Ascending aorta (tissue), 2 donors: Measurements from ENCODE around the gene CHRNA9. TPM values are rescaled to one million over a fixed set of nuclear protein-coding genes. Genes with fewer than 3 reads are reported as not detected.

Source experiments
- DNase-seq, 2 donors: peaks; one replicate each; pipeline ENCODE4 v3.0.0-alpha.2; 2019; ENCODE audit warnings: low spot score in 2 of 2
- H3K27ac ChIP-seq, 2 donors: fragments of 200-600 bp; sonication (generic); one replicate each; pipeline ENCODE4 v1.5.1; 2016 to 2017; ENCODE audit warnings: mild to moderate bottlenecking in 1 of 2
- H3K27me3 ChIP-seq: fragments of 200-600 bp; sonication (generic); one replicate; pipeline ENCODE4 v1.5.1; 2017
- H3K36me3 ChIP-seq, 2 donors: fragments of 200-600 bp; sonication (generic); one replicate each; pipeline ENCODE4 v1.5.1; 2016
- H3K4me1 ChIP-seq, 2 donors: fragments of 200-600 bp; sonication (generic); one replicate each; pipeline ENCODE4 v1.5.1; 2016 to 2017; ENCODE audit warnings: mild to moderate bottlenecking in 1 of 2
- H3K4me3 ChIP-seq, 2 donors: fragments of 200-600 bp; sonication (generic); one replicate each; pipeline ENCODE4 v1.5.1; 2016 to 2017; ENCODE audit warnings: mild to moderate bottlenecking in 1 of 2
- H3K9me3 ChIP-seq, 2 donors: fragments of 200-600 bp; sonication (generic); one replicate each; pipeline ENCODE4 v1.5.1; 2016
- CTCF ChIP-seq, 3 experiments: fragments of 200-600 bp in 2 of 3; fragments of 450-650 bp in 1 of 3; sonication (generic) in 2 of 3; IDR thresholded peaks; one replicate each; pipeline ENCODE4 v1.5.1; 2016 to 2019; ENCODE audit warnings: antibody characterized with exemption in 3 of 3, mild to moderate bottlenecking in 1 of 3, moderate library complexity in 1 of 3
- intact Hi-C: fragments of 100-400 bp; cut with DNase I; formaldehyde crosslinking; loops from one replicate; pipeline ENCODE4 v1.15.1; 2023
- total RNA-seq: library from RNA; depleted of rRNA; stranded (reverse); fragments of >200 nt; gene quantifications from one replicate; pipeline ENCODE4 v1.1.0, GENCODE V29; 2016

Gene CHRNA9
- total RNA-seq, 1 donor from 2014 or later = not detected

- no peaks in the 10 kb centered on the region for H3K4me1 ChIP-seq
- H3K27me3 ChIP-seq = no peaks in the 10 kb centered on the region
- H3K36me3 ChIP-seq = no peaks in the 10 kb centered on the region
- intact Hi-C loops = no loop called here
- H3K4me3 ChIP-seq = no peak overlapping the region
- H3K27ac ChIP-seq = no peak overlapping the region
- no peak for TF ChIP-seq CTCF (IDR thresholded peaks at IDR 0.05)
- no peak for DNase-seq
- no peaks in the 10 kb centered on the region for H3K9me3 ChIP-seq
Observed at GRCh38 chr4:40328383-40328782, 6.8 kb upstream of the CHRNA9 start.

DNA sequence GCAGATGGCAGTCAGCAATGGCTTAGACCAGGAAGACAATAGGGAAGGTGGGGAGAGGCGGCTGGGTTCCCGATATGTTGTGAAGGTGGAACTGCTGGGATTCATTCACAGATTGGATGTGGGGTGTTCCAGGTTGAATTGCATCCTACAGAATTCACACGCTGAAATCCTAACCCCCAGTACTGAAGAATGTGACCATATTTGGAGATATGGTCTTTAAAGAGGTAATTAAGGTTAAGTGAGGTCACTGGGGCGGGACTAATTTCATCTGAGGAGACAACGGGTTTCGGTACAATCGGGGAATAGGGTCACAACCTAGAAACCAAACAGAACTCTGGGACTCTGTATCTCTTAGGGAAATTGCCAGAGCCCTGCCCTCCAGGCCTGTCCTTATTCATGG is 5.3 kb upstream of the CHRNA9 start:
- no peak for TF ChIP-seq CTCF (IDR thresholded peaks at IDR 0.05)
- intact Hi-C loops = no loop called here
- Histone ChIP-seq H3K27me3 (no peaks in the 10 kb centered on the region), H3K36me3 (no peaks in the 10 kb centered on the region), H3K9me3 (no peaks in the 10 kb centered on the region), H3K4me3 (no peak overlapping the region), H3K4me1 (no peaks in the 10 kb centered on the region), H3K27ac (no peak overlapping the region)
- DNase-seq = no peak

DNA sequence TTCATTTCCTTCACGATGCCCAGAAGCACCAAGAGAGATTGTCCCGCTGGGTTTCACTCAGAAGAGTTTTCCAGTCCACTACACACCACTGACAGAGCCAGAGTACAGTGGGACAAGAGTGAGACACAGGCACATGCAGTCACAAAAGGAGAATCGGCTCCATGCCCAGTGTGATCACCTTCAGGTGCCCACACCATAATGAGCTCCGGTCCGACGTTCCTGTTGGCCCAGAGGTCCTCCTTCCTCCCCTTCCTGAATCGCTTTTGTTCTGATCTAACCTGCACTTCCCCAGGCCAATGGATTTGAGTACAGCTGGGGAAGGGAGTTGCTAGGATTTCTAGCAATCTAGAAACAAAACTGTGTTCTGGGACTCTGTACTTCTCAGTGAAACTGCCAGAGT is 4.6 kb upstream of the CHRNA9 start:
- Histone ChIP-seq H3K27me3 (no peaks in the 10 kb centered on the region), H3K36me3 (no peaks in the 10 kb centered on the region), H3K27ac (no peak overlapping the region), H3K4me1 (no peaks in the 10 kb centered on the region), H3K4me3 (no peak overlapping the region), H3K9me3 (no peaks in the 10 kb centered on the region)
- TF ChIP-seq CTCF (IDR thresholded peaks at IDR 0.05) = no peak
- intact Hi-C loops = no loop called here
- no peak for DNase-seq

- Histone ChIP-seq H3K27ac (no peak overlapping the region), H3K4me3 (no peak overlapping the region), H3K27me3 (no peaks in the 10 kb centered on the region), H3K36me3 (no peaks in the 10 kb centered on the region), H3K9me3 (no peaks in the 10 kb centered on the region), H3K4me1 (no peaks in the 10 kb centered on the region)
- no peak for DNase-seq
- intact Hi-C loops = no loop called here
- no peak for TF ChIP-seq CTCF (IDR thresholded peaks at IDR 0.05)
Observed at GRCh38 chr4:40331101-40331745, 3.9 kb upstream of the CHRNA9 start.

DNA sequence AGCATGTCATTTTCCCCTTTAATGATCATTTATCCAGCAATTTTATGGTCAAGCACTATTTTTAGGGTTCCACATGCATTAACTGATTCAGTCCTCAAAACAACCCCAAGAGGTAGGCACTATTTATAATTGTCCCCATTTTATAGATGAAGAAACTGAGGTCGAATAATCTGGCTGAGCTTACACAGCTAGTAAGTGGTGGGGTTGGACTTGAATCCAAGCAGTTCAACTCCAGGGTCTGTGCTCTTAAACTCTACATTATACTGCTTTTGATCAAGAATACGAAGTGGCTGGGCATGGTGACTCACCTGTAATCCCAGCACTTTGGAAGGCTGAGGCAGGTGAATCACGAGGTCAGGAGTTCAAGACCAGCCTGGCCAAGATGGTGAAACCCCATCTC is 3.2 kb upstream of the CHRNA9 start:
- intact Hi-C loops = no loop called here
- Histone ChIP-seq H3K27ac (no peak overlapping the region), H3K36me3 (no peaks in the 10 kb centered on the region), H3K27me3 (no peaks in the 10 kb centered on the region), H3K4me3 (no peak overlapping the region), H3K9me3 (no peaks in the 10 kb centered on the region), H3K4me1 (no peaks in the 10 kb centered on the region)
- no peak for TF ChIP-seq CTCF (IDR thresholded peaks at IDR 0.05)
- DNase-seq = no peak

GRCh38 chr4:40333921-40334352 is 1.2 kb upstream of the CHRNA9 start:
- no peaks in the 10 kb centered on the region for H3K27me3 ChIP-seq
- no peaks in the 10 kb centered on the region for H3K4me1 ChIP-seq
- H3K36me3 ChIP-seq = no peaks in the 10 kb centered on the region
- H3K9me3 ChIP-seq = no peaks in the 10 kb centered on the region
- intact Hi-C loops = no loop called here
- no peak for TF ChIP-seq CTCF (IDR thresholded peaks at IDR 0.05)
- H3K27ac ChIP-seq = no peak overlapping the region
- no peak overlapping the region for H3K4me3 ChIP-seq
- no peak for DNase-seq
